NCI-H2081 treated with DMSO at 0.1 percent for 48 hours (cell line): ENCODE results near the gene CYP19A1.

Experiments
- DNase-seq: peaks from one replicate; lab custom pipeline; 2025; lab: John Stamatoyannopoulos, UW

Gene CYP19A1

GRCh38 chr15:51359981-51360380, 21.6 kb upstream of the CYP19A1 start:
- DNase-seq = no peak

- DNase-seq = no peak
Observed at GRCh38 chr15:51356983-51357382, 18.6 kb upstream of the CYP19A1 start.

GRCh38 chr15:51356147-51356546, 17.8 kb upstream of the CYP19A1 start:
- no peak for DNase-seq

- no peak for DNase-seq
Observed at GRCh38 chr15:51355096-51355495, 16.7 kb upstream of the CYP19A1 start.

- DNase-seq = no peak
Observed at GRCh38 chr15:51353976-51354375, 15.6 kb upstream of the CYP19A1 start.

- no peak for DNase-seq
Observed at GRCh38 chr15:51350723-51351122, 12.3 kb upstream of the CYP19A1 start.

- no peak for DNase-seq
Observed at GRCh38 chr15:51349156-51349844, 10.9 kb upstream of the CYP19A1 start.

- DNase-seq = no peak
Observed at GRCh38 chr15:51348688-51349087, 10.3 kb upstream of the CYP19A1 start.

GRCh38 chr15:51346136-51346535, 7.7 kb upstream of the CYP19A1 start:
- no peak for DNase-seq

- DNase-seq = no peak
Observed at GRCh38 chr15:51343466-51343865, 5.1 kb upstream of the CYP19A1 start.

- DNase-seq = no peak
Observed at GRCh38 chr15:51342227-51342999, 4.0 kb upstream of the CYP19A1 start.

GRCh38 chr15:51341366-51342226, 3.2 kb upstream of the CYP19A1 start, which contains the start of gene GLDN:
GLDN (plus strand) TSS chr15:51341655; CDS start chr15:51341685, 30 bp downstream.
- no peak for DNase-seq

- DNase-seq = no peak
Observed at GRCh38 chr15:51335538-51336410, 2.6 kb downstream of the CYP19A1 start.

- no peak for DNase-seq
Observed at GRCh38 chr15:51335087-51335486, 3.3 kb downstream of the CYP19A1 start.

GRCh38 chr15:51334011-51334451, 4.4 kb downstream of the CYP19A1 start:
- DNase-seq = no peak

- no peak for DNase-seq
Observed at GRCh38 chr15:51333571-51333970, 4.8 kb downstream of the CYP19A1 start.

- DNase-seq = no peak
Observed at GRCh38 chr15:51332206-51333147, 5.9 kb downstream of the CYP19A1 start.

GRCh38 chr15:51331141-51331540, 7.3 kb downstream of the CYP19A1 start:
- DNase-seq = no peak

GRCh38 chr15:51328926-51329325, 9.5 kb downstream of the CYP19A1 start:
- no peak for DNase-seq

- DNase-seq = no peak
Observed at GRCh38 chr15:51327081-51327480, 11.3 kb downstream of the CYP19A1 start.
